Measurements from ENCODE around the gene GBP5.
"Not testable (repeated sequence)": the region's sequence is repeated elsewhere in the genome, so short reads cannot be mapped to it uniquely, and the experiment has no call there.

The GBP5 gene

DNA sequence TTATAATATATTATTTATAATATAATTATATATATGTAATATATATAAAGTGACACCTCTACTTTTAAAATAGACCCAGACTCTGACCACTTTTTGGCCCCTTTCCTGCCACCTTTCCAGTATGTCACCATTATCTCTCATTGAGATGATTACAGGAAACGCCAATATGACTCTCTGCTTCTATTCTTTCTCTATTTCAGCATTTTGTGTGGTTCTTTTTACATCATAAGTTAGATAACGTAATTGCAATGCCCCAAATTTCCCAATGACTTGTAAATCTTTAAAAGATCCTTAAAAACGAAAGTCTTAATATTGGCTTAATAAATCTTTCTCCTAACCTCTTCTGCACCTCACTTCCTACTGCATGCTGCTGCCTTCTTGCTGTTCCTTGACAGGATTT is 8.1 kb upstream of the GBP5 start:
- no peak for DNase-seq (ENCODE audit: low spot score)

- DNase-seq (ENCODE audit: low spot score), result peak; percentile 43
Measured at GRCh38 chr1:89279011-89279466, 6.4 kb upstream of the GBP5 start.

DNA sequence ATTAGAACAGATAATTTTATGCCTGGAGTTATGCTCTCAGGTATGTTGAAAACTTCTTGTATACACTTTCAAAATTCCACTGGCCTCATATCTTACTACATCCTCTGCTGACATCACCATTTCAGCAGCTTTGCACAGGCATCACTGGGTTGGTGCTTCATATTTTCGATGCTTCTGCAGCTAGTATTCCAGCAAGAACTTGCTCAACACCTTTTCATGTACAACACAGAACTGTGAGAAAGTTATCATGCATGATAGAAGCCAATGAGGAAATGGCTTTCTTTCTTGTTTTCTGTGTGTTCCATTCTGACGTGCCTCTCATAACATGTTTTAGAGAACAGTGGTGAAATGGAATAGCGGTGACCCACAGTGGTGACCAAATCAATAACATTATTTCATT is 5.1 kb upstream of the GBP5 start:
- DNase-seq (ENCODE audit: low spot score), result peak; percentile 43

DNA sequence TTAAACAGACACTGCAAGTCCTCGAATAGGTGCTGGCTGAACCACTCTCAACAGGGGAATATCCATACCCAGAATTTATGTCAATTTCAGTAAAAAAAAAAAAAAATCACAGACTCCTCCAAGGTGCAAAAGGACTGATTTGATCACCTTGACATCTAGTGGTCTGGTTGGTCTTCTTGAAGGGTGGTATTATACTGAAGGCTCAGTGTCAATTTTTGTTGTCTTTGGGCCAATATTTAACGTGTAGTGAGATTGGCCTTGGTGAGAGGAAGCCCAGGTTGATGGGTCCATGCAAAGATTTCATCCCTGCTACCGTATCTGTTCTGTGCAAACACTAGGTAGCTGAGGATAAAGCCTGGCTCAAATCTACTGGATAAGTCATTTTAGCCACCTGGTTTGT is 4.0 kb upstream of the GBP5 start:
- no peak for DNase-seq (ENCODE audit: low spot score)

GRCh38 chr1:89274411-89274857 is 1.8 kb upstream of the GBP5 start:
- peak; percentile 85 for DNase-seq (ENCODE audit: low spot score)

DNA sequence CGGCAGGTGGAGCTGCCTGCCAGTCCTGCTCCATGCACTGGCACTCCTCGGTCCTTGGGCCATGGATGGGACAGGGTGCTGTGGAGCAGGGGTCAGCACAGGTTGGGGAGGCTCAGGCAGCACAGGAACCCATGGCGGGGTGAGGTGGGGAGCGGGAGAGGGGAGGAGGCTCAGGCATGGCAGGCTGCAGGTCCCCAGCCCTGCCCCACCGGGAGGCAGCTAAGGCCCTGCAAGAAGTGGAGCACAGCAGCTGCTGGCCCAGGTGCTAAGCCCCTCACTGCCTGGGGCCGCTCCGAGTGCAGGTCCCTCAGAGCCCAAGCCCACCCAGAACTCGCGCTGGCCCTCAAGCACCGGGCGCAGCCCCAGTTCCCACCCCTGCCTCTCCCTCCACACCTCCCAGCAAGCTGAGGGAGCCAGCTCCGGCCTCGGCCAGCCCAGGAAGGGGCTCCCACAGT is 691 bp upstream of the GBP5 start:
- DNase-seq (ENCODE audit: low spot score), result no peak

DNA sequence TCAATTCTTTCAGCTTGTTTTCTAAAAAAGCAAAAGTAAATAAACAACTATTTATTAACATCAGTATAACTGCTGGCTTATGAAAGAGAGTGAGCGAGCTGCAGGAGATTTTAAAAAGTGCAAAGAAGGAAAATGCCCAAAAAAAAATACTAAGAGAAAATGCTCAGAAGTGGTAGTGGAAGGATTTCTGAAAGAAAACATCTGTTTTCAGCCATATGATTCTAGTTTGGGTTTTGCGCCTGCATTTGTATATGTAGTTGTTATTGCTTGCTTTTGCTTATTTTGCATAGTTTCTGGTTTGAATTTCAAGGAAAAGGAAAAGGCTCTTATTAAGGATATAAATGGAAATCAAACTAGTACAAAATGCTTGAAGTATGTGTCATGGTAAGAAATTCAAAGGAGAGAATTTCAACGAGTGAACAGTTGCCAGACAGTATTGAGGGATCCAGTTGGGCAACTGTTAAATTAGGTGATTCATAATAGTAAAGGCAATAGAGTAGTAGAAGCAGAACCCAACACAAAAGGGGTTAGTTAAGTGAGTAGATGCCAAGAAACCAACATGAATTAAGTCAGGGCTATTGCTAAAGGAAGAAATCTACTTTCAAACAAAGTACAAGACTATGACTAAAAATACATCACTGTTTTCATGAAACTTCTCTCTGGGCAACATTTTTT is 1.2 kb downstream of the GBP5 start:
- DNase-seq (ENCODE audit: low spot score), result peak; percentile 42

- DNase-seq (ENCODE audit: low spot score), result no peak
Measured at GRCh38 chr1:89270423-89270822, 2.2 kb downstream of the GBP5 start.

DNA sequence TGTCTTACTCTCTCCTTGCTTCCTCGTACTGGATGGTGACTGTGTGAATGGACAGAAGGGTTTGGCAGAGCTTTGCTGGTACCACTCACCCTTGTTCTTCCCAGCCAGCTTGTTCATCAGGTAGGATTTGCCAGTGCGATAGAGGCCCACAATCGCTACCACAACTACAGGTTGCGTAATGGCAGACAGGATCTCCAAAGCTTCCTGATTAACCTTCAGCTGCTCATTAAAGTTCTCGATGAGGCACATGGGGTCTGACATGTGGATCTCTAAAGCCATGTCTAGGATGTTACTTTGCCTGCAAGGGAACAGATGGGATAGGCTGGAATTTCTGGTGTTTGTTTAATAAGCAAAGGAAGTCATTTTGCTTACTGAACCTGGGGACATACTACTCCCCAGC is 3.4 kb downstream of the GBP5 start:
- no peak for DNase-seq (ENCODE audit: low spot score)

DNA sequence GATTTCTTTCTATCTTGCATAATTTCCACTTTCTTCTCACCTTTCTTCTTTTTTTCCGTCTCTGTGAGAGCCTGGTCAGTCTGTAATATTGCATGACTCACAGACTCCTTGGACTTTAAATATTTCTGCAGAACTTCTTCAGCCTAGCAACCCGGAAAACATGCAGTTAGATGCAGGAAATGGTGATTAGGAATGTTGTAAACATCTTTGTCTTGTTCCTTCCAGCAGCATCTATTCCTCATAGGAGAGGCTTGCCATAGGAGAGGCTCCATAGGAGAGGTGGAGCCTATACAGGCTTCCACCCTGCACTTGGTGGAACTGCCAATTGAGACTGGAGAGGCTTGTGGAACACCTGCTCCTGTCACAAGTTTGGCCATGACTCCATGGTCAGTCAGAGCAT is 10.0 kb downstream of the GBP5 start:
- DNase-seq (ENCODE audit: low spot score), result no peak

DNA sequence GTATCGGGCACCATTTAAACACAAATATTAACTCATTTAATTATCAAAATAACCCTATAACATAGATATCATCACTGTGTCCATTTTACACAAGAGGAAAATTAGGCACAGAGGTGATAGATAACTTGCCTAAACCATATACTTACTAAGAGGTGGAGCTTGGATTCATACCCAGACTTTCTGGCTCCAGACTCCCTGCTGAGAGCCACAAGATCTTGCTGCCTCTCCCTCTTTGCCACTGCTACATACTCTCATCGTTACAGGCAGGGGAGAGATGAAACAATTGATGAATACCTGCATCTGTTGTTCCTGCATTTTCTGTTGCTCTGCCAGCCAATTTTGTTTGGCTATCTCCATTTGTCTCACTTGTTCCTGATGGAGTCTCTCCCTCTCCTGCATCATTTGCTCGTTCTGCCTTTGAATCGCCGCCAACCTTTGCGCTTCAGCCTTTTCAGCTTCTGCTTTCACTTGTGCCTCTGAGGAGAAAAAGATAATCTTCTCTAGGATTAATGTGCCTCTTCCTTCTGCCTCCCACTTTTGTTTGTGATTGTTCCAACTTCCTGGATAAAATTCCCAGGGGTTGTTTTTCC is 10.6 kb downstream of the GBP5 start:
- no peak for DNase-seq (ENCODE audit: low spot score)

DNA sequence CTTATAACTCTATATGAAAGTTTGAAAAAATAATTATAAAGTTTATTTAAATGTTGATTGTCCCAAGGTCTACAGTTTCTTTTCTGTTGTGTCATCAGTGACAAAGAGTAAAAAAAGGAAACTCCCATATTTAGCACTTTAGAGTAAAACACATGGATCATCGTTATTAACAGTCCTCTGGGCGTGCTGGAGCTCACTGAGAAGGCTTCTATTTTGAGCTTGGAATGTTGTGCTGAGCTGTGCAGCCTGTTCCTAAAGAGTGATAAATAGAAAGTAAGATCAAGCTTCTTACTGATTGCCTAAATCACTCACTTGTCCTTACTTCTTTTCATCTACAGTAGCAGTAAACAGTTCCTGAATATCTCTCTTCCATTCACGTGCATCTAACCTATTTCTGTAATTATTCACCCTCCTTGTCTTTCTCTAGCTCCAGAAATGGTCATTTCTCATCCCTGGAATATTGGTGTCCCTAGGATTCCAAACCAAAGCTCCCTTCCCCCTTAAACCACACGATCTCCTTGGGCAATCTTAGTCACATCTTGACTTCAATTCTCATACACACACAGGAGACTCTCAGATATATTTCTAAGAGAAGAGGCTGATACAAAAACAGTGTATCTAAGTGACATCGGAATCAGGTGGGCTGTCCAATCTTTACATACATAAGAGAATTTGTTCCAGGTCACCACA is 11.9 kb downstream of the GBP5 start:
- DNase-seq (ENCODE audit: low spot score), result no peak

GRCh38 chr1:89260042-89260441 is 12.6 kb downstream of the GBP5 start:
- DNase-seq (ENCODE audit: low spot score), result no peak

DNA sequence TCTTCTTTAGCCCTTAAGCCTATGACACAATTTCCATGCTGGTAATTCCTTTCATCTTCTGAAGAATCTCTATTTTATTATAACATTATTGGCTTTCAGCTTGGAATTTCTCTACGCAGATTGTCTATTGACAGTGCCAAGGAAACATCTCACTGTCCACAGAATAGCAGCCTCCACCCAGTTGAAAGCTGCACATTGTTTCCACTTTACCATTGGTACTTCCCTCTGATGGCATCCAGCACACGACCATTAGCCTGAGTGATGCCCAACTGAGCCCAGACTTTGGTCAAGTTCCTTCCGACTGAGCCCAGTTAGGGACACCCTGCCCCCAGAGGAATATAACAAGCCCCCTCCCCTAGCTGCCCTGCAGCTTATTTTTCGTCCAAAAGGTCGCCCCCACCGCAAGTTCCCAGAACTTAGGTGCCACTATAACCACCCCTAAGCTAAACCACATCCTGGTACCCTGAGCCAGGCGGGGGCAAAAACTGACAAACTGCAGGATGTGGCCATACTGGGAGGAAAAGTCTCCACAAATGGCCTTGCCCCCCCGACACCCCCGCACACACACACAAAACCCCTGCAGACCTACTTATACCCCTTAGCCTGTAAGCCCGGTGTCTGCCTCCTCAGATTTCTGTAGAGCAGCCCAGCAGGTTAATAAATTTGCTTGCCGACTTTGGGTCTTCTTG is 13.2 kb downstream of the GBP5 start:
- peak; percentile 53 for DNase-seq (ENCODE audit: low spot score)

DNA sequence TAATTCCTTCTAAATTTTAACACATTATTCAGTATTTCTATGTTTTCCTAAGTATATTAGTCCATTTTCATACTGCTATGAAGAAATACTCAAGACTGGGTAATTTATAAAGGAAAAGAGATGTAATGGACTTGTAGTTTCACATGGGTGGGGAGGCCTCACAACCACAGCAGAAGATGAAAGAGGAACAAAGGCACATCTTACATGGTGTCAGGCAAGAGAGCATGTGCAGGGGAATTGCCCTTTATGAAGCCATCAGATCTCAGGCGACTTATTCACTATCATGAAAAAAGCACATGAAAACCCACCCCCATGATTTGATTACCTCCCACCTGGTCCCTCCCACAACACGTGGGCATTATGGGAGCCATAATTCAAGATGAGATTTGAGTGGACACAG is 15.6 kb downstream of the GBP5 start:
- no peak for DNase-seq (ENCODE audit: low spot score)

GRCh38 chr1:89255581-89255980 is 17.1 kb downstream of the GBP5 start:
- DNase-seq (ENCODE audit: low spot score), result not testable (repeated sequence)

DNA sequence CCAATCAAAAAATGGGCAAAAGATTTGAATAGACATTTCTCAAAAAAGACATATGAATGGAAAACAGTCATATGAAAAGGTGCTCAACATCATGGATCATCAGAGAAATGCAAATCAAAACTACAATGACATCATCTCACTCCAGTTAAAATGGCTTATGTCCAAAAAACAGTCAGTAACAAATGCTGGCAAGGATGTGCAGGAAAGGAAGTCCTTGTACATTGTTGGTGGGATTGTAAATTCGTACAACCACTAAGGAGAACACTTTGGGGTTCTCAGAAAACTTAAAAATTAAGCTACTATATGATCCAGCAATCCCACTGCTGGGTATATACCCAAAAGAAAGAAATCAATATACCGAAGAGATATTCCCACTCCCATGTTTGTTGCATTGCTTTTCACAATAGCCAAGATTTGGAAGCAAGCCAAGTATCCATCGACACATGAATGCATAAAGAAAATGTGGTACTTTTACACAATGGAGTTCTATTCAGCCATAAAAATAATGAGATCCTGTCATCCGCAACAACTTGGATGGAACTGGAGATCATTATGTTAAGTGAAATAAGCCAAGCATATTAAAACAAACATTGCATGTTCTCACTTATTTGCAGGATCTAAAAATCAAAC is 17.9 kb downstream of the GBP5 start:
- no peak for DNase-seq (ENCODE audit: low spot score)

DNA sequence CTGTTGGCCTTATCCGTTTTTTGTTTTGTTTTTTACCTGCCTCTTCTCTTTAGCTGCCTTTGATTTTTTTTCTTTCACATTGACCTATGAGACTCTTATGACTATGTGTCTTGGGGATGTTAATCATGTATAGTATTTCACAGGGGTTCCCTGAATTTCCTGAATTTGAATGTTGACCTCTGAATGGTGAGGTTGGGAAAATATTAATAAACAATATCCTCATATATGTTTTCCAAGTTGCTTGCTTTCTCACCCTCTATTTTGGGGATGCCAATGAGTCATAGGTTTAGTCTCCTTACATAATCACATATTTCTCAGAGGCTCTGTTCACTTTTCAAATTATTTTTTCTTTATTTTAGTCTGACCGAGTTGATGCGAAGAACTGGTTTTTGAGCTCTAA is 29.6 kb downstream of the GBP5 start:
- no peak for DNase-seq (ENCODE audit: low spot score)

All from CD4-positive, alpha-beta T cell treated with Interleukin-15 for 4 hours (primary cell).